GM11168 (cell line): ENCODE results near the gene NRSN2.
"Not testable (repeated sequence)": the region's sequence is repeated elsewhere in the genome, so short reads cannot be mapped to it uniquely, and the experiment has no call there.

Experiments used
- in situ Hi-C: fragments of 300-500 bp; cut with MboI; formaldehyde crosslinking; loops from one replicate; pipeline ENCODE4 v1.12.0; 2022; ENCODE audit warnings: low sequenced_read_pairs; ENCODE audit not compliant: unreplicated experiment

Gene NRSN2

GRCh38 chr20:371755-372542, 25.0 kb downstream of the NRSN2 start:
- in situ Hi-C loops = no loop called here

GRCh38 chr20:372543-373082, 25.7 kb downstream of the NRSN2 start:
- in situ Hi-C loops = not testable (repeated sequence)

- in situ Hi-C loops = no loop called here
Observed at GRCh38 chr20:373171-373890, 26.4 kb downstream of the NRSN2 start.

- in situ Hi-C loops = no loop called here
Observed at GRCh38 chr20:375265-375889, 28.5 kb downstream of the NRSN2 start.

GRCh38 chr20:376089-376488, 29.2 kb downstream of the NRSN2 start:
- in situ Hi-C loops = no loop called here

GRCh38 chr20:376750-377149, 29.8 kb downstream of the NRSN2 start:
- in situ Hi-C loops = no loop called here

- in situ Hi-C loops = not testable (repeated sequence)
Observed at GRCh38 chr20:377578-377977, 30.7 kb downstream of the NRSN2 start.

- in situ Hi-C loops = no loop called here
Observed at GRCh38 chr20:378961-379336, 32.0 kb downstream of the NRSN2 start.

GRCh38 chr20:380763-381580, 34.1 kb downstream of the NRSN2 start:
- in situ Hi-C loops = no loop called here

GRCh38 chr20:381581-382290, 34.8 kb downstream of the NRSN2 start:
- in situ Hi-C loops = no loop called here

- in situ Hi-C loops = no loop called here
Observed at GRCh38 chr20:382291-383115, 35.6 kb downstream of the NRSN2 start.

GRCh38 chr20:383889-384288, 37.0 kb downstream of the NRSN2 start:
- in situ Hi-C loops = no loop called here

GRCh38 chr20:384723-385122, 37.8 kb downstream of the NRSN2 start:
- in situ Hi-C loops = no loop called here

- in situ Hi-C loops = no loop called here
Observed at GRCh38 chr20:385448-385847, 38.5 kb downstream of the NRSN2 start.

GRCh38 chr20:386634-387033, 39.7 kb downstream of the NRSN2 start:
- in situ Hi-C loops = not testable (repeated sequence)

GRCh38 chr20:387520-387919, 40.6 kb downstream of the NRSN2 start:
- in situ Hi-C loops = no loop called here

GRCh38 chr20:388034-388994, 41.4 kb downstream of the NRSN2 start:
- in situ Hi-C loops = no loop called here

- in situ Hi-C loops = no loop called here
Observed at GRCh38 chr20:389220-389619, 42.3 kb downstream of the NRSN2 start.
